Fibroblast of the aortic adventitia (primary cell): ENCODE results near the gene WDFY3. TPM values are rescaled to one million over a fixed set of nuclear protein-coding genes. Genes with fewer than 3 reads are reported as not detected.

Source experiments
- DNase-seq: peaks from one replicate; pipeline ENCODE4 v3.0.0-alpha.2; 2010; ENCODE audit warnings: low read depth
- H3K4me3 ChIP-seq: 2 replicates; pipeline ENCODE4 v1.5.1; 2011; ENCODE audit warnings: low read depth, mild to moderate bottlenecking, control low read depth, low read length, moderate library complexity
- CTCF ChIP-seq: IDR thresholded peaks from 2 replicates; pipeline ENCODE4 v1.5.1; 2011; ENCODE audit warnings: mild to moderate bottlenecking, low read length, control low read depth, inconsistent platforms; ENCODE audit not compliant: insufficient read depth
- total RNA-seq: library from RNA; depleted of rRNA; stranded (reverse); fragments of >200 nt; gene quantifications from 2 replicates; pipeline ENCODE4 v1.2.3, GENCODE V29; 2012; ENCODE audit warnings: low replicate concordance

Gene WDFY3
- total RNA-seq, 1 donor, result 86.9 TPM

GRCh38 chr4:84925558-84925957 lies 40.9 kb downstream of the WDFY3 start:
- DNase-seq, result no peak
- H3K4me3 ChIP-seq, result no peak overlapping the region
- no peak for TF ChIP-seq CTCF

- no peak overlapping the region for H3K4me3 ChIP-seq
- DNase-seq, result no peak
- TF ChIP-seq CTCF, result no peak
These were observed 42.1 kb downstream of the WDFY3 start for GRCh38 chr4:84924434-84924833.

- DNase-seq, result peak; percentile 82
- no peak overlapping the region for H3K4me3 ChIP-seq
- no peak for TF ChIP-seq CTCF
These were observed 45.9 kb downstream of the WDFY3 start for GRCh38 chr4:84920617-84921016.

GRCh38 chr4:84917869-84918600 lies 48.5 kb downstream of the WDFY3 start:
- TF ChIP-seq CTCF, result no peak
- H3K4me3 ChIP-seq, result no peak overlapping the region
- peak; percentile 13 for DNase-seq

- no peak for TF ChIP-seq CTCF
- DNase-seq, result peak; percentile 25
- H3K4me3 ChIP-seq, result no peak overlapping the region
These were observed 49.2 kb downstream of the WDFY3 start for GRCh38 chr4:84917086-84917821.

GRCh38 chr4:84916227-84916626 lies 50.3 kb downstream of the WDFY3 start:
- H3K4me3 ChIP-seq, result no peak overlapping the region
- TF ChIP-seq CTCF, result no peak
- DNase-seq, result no peak

GRCh38 chr4:84915396-84915780 lies 51.1 kb downstream of the WDFY3 start:
- no peak overlapping the region for H3K4me3 ChIP-seq
- DNase-seq, result peak; percentile 26
- TF ChIP-seq CTCF, result no peak
